Prostate gland (tissue), 2 donors: Measurements from ENCODE around the gene ACTG2. TPM values are rescaled to one million over a fixed set of nuclear protein-coding genes. Genes with fewer than 3 reads are reported as not detected.

ENCODE experiments used
- DNase-seq: peaks from one replicate; pipeline ENCODE4 v3.0.0-alpha.2; 2019; ENCODE audit warnings: low spot score
- H3K27ac ChIP-seq, 2 donors: fragments of 200-600 bp; sonication (generic); 2 replicates each; pipeline ENCODE4 v1.5.1; 2017 to 2019
- H3K27me3 ChIP-seq: fragments of 200-600 bp; sonication (generic); replicated peaks from 2 replicates; pipeline ENCODE4 v1.5.1; 2019; ENCODE audit not compliant: insufficient read depth
- H3K36me3 ChIP-seq, 2 donors: fragments of 200-600 bp; sonication (generic); 1 replicate in 1 of 2; 2 replicates in 1 of 2; pipeline versions ENCODE4 v1.5.1 to v1.8.1; 2017 to 2019
- H3K4me1 ChIP-seq: fragments of 200-600 bp; sonication (generic); replicated peaks from 2 replicates; pipeline ENCODE4 v1.5.1; 2019
- H3K4me3 ChIP-seq, 2 donors: fragments of 200-600 bp; sonication (generic); 2 replicates each; pipeline ENCODE4 v1.5.1; 2017 to 2019
- H3K9me3 ChIP-seq: fragments of 200-600 bp; sonication (generic); 2 replicates; pipeline ENCODE4 v1.5.1; 2017
- POLR2A ChIP-seq: fragments of 450-650 bp; IDR thresholded peaks from one replicate; pipeline ENCODE4 v1.6.1; 2016; ENCODE audit warnings: antibody characterized with exemption, mild to moderate bottlenecking
- POLR2AphosphoS5 ChIP-seq: sonication (generic); formaldehyde crosslinking; IDR thresholded peaks from one replicate; pipeline ENCODE4 v1.6.1; 2017; ENCODE audit warnings: antibody characterized with exemption
- WGBS: methylation state at CpG from one replicate; pipeline ENCODE4 v1.1.5; 2018; 5-methylcytosine and 5-hydroxymethylcytosine counted together
- intact Hi-C: fragments of 100-400 bp; cut with DNase I; formaldehyde crosslinking; loops from one replicate; pipeline ENCODE4 v1.14.2; 2022
- total RNA-seq, 2 donors: library from RNA; depleted of rRNA; stranded (reverse); fragments of >200 nt; gene quantifications; one replicate each; pipeline ENCODE4 v1.1.0, GENCODE V29; 2016
- TF ChIP-seq, protein P1 (sequence below), 4 experiments: fragments of 200-600 bp in 2 of 4; fragments of 450-650 bp in 2 of 4; sonication (generic) in 2 of 4; IDR thresholded peaks; 1 replicate in 3 of 4; 2 replicates in 1 of 4; pipeline ENCODE4 v1.5.1; 2016 to 2019; ENCODE audit warnings: antibody characterized with exemption in 4 of 4, mild to moderate bottlenecking in 2 of 4, moderate library complexity in 2 of 4

ACTG2 gene
- total RNA-seq, 2 donors from 2014 or later: 1,031 to 1,176 TPM

DNA sequence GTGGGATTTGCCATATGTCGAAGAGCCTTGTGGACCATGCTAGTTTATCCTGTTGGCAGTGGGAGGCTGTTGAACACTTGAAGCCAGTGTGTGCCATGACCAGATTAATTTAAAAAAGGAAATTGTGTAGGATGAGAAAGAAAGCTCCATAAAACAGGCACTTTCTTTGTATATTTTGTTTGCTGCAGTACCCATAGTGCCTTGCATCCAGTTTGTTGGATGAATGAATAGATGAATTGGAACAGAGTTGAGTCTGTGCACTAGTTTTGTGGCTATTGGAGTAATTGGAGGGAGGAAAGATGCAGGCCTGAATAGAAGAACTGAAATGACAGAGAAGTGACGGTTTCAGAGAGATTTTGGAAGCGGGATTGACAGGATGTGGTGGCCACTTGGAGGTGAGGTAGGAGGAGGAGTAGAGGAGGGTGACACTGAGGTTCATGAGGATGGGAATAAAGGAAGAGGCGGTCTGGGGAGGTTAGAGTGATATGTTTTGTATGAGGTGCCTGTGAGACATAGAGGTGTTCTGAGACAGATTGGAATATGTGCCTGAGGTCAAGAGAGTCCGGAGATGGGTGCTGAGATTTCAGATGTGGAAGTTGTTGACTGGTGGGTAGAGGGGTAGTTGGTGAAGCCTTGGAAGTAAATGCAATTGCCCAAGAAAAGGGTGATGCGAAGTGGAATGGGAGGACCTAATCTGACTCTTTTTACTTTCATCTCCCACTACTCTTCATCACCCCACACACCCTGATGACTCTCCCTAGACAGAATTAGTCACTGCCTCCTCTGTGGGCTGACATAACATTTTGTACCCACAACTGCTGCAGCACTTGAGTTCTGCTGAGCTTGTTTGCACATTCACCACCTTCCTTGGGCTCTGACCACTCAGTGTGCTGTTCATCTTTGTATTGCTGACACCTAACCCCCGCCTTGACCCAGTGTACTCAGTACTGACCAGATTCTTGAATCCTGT is 39.0 kb downstream of the ACTG2 start:
- no peak for DNase-seq
- WGBS: 93% methylated on average over 7 of the region's 7 CpGs
- no peaks in the 10 kb centered on the region for H3K36me3 ChIP-seq
- no peak for TF ChIP-seq POLR2A
- no peak for TF ChIP-seq POLR2AphosphoS5
- no peaks in the 10 kb centered on the region for H3K9me3 ChIP-seq
- no peaks in the 10 kb centered on the region for H3K27me3 ChIP-seq
- no peak overlapping the region for H3K4me3 ChIP-seq
- intact Hi-C loops: no loop called here
- H3K27ac ChIP-seq: no peak overlapping the region
- peaks cover 14% of the 10 kb centered on the region for H3K4me1 ChIP-seq

DNA sequence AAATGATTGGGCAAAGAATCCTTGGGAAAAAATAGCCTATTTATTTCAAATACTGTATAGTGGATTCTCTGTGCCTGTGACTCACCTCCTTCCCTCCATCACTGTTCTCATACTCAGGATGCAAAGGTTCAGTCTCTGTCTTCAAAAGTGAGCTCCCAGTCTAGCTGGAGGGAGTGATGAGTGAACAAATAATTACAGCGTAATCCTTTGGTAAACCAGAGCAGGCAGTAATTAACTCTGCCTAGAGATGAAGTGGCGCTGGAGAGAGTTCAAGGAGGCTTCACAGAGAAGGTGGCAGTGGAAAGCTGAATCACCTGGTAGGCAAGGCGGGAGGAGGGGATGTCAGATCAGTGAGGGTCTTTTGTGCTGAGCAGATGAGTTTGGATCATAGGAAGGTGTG is 40.4 kb downstream of the ACTG2 start:
- H3K4me1 ChIP-seq: peaks cover 9% of the 10 kb centered on the region
- no peaks in the 10 kb centered on the region for H3K27me3 ChIP-seq
- no peak overlapping the region for H3K4me3 ChIP-seq
- no peaks in the 10 kb centered on the region for H3K36me3 ChIP-seq
- DNase-seq: no peak
- H3K9me3 ChIP-seq: no peaks in the 10 kb centered on the region
- no peak overlapping the region for H3K27ac ChIP-seq
- no peak for TF ChIP-seq POLR2AphosphoS5
- TF ChIP-seq, protein P1, sequence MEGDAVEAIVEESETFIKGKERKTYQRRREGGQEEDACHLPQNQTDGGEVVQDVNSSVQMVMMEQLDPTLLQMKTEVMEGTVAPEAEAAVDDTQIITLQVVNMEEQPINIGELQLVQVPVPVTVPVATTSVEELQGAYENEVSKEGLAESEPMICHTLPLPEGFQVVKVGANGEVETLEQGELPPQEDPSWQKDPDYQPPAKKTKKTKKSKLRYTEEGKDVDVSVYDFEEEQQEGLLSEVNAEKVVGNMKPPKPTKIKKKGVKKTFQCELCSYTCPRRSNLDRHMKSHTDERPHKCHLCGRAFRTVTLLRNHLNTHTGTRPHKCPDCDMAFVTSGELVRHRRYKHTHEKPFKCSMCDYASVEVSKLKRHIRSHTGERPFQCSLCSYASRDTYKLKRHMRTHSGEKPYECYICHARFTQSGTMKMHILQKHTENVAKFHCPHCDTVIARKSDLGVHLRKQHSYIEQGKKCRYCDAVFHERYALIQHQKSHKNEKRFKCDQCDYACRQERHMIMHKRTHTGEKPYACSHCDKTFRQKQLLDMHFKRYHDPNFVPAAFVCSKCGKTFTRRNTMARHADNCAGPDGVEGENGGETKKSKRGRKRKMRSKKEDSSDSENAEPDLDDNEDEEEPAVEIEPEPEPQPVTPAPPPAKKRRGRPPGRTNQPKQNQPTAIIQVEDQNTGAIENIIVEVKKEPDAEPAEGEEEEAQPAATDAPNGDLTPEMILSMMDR (IDR thresholded peaks at IDR 0.05): no peak
- TF ChIP-seq POLR2A: no peak
- intact Hi-C loops: no loop called here
- WGBS: 89% methylated on average over 3 of the region's 3 CpGs

DNA sequence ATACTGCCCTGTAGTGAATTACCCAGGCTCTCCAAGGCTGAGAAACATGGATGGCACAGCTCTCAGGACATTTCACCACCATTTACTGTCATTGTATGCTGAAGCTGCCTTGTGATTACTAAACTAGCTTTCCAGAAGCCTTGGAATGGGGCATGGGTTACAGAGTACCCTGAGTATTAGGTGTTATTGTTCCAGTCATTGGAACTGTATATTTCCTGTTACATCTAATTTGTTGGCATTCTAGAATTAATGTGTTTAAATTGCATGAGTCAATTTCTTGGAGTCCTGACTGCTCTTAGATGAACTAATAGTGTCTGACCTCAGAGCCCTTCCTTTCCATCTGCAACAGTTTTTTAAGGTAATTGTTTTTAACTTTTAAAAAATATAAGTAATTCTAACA is 42.8 kb downstream of the ACTG2 start:
- H3K27ac ChIP-seq: no peak overlapping the region
- no peaks in the 10 kb centered on the region for H3K4me1 ChIP-seq

DNA sequence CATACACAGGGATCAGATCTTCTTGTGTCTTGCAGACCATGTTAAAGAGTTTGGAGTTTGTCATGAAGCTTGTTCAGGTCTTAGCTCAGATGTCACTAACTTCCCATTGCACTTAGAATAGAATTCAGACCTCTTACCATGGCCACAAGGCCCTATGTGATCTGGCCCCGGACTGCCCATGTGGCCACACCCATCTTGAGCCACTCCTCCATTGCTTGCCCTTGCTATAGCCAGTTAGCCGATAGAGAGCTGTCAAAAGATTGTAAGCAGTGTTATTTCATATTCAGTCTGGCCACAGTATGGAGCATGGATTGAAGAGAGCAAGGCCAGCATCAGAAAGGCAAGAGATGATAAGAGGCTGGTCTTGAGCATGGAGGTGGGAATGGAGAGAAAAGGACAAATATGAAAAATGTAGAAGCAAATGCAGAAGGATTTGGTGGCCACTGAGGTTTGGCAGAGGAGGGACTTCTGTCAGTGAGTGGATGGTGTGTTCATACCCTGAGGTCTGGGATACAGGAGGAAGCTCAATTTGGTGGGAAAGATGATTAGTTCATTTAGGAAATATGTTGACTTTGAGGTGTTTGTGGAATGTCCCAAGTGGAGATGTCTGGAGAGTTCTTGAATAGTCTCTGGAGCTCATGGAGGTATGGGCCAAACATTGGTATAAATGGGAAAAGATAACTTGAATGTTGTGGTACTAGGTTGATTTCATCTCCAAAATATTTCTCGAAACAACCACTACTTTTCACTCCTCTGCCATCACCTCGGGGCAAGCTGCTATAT is 44.5 kb downstream of the ACTG2 start:
- DNase-seq: no peak

More for the DNA sequence above, 42.8 kb downstream of the ACTG2 start:
- H3K9me3 ChIP-seq: no peaks in the 10 kb centered on the region
- no peaks in the 10 kb centered on the region for H3K27me3 ChIP-seq
- no peaks in the 10 kb centered on the region for H3K36me3 ChIP-seq
- intact Hi-C loops: loop anchor here (5.0 kb wide), 1 partner anchor 62 kb away; no protein-coding TSS in a partner anchor
- H3K4me3 ChIP-seq: no peak overlapping the region
- TF ChIP-seq POLR2AphosphoS5: no peak
- TF ChIP-seq POLR2A: no peak
- TF ChIP-seq, protein P1 (IDR thresholded peaks at IDR 0.05): no peak
- DNase-seq: no peak

More for the DNA sequence above, 44.5 kb downstream of the ACTG2 start:
- H3K36me3 ChIP-seq: no peaks in the 10 kb centered on the region
- H3K4me1 ChIP-seq: no peaks in the 10 kb centered on the region
- 85% methylated on average over 4 of the region's 4 CpGs for WGBS
- no peak overlapping the region for H3K27ac ChIP-seq
- no peaks in the 10 kb centered on the region for H3K27me3 ChIP-seq
- H3K9me3 ChIP-seq: no peaks in the 10 kb centered on the region
- intact Hi-C loops: loop anchor here (5.0 kb wide), 1 partner anchor 60 kb away; no protein-coding TSS in a partner anchor
- TF ChIP-seq POLR2A (no peak), POLR2AphosphoS5 (no peak)
- TF ChIP-seq, protein P1 (IDR thresholded peaks at IDR 0.05): no peak
- no peak overlapping the region for H3K4me3 ChIP-seq
